MCF 10A (cell line): Measurements from ENCODE around the gene CEP112. TPM values are rescaled to one million over a fixed set of nuclear protein-coding genes. Genes with fewer than 3 reads are reported as not detected.

ENCODE experiments used
- BruUV-seq: library from RNA; stranded (reverse); fragments of 400-500 nt; replicated peaks from 2 replicates; lab custom pipeline; 2021; lab: Mats Ljungman, UMichigan
- CTCF ChIA-PET: fragments of 300-600 bp; sonication (Branson Sonifier 250); formaldehyde crosslinking; extraction: SDS; loops from one replicate; lab custom pipeline; 2021; ENCODE audit warnings: antibody characterized with exemption, inconsistent platforms; lab: Yijun Ruan, JAX
- POLR2A ChIA-PET: fragments of 300-600, 350-650 bp; sonication (Branson Sonifier 250); formaldehyde crosslinking; extraction: SDS; loops from one replicate; lab custom pipeline; 2020; ENCODE audit warnings: antibody characterized with exemption, inconsistent platforms; lab: Yijun Ruan, JAX
- DNase-seq: peaks from one replicate; pipeline ENCODE4 v3.0.0-alpha.2; 2018; ENCODE audit not compliant: unreplicated experiment
- H3K27ac Mint-ChIP-seq: one replicate; pipeline ENCODE4 v1.8.0; 2022; ENCODE audit warnings: mild to moderate bottlenecking, low read depth, mixed read lengths; ENCODE audit not compliant: unreplicated experiment
- H3K27me3 Mint-ChIP-seq: one replicate; pipeline ENCODE4 v1.8.0; 2022; ENCODE audit warnings: mixed read lengths; ENCODE audit not compliant: insufficient read depth, unreplicated experiment
- H3K36me3 Mint-ChIP-seq: one replicate; pipeline ENCODE4 v1.8.0; 2022; ENCODE audit warnings: mild to moderate bottlenecking, moderate library complexity, mixed read lengths; ENCODE audit not compliant: insufficient read depth, unreplicated experiment
- H3K4me1 Mint-ChIP-seq: one replicate; pipeline ENCODE4 v1.8.0; 2022; ENCODE audit warnings: mixed read lengths; ENCODE audit not compliant: insufficient read depth, unreplicated experiment
- H3K4me3 Mint-ChIP-seq: one replicate; pipeline ENCODE4 v1.8.0; 2022; ENCODE audit warnings: mild to moderate bottlenecking, moderate library complexity, mixed read lengths; ENCODE audit not compliant: unreplicated experiment
- H3K9me3 Mint-ChIP-seq: one replicate; pipeline ENCODE4 v1.8.0; 2022; ENCODE audit warnings: mixed read lengths; ENCODE audit not compliant: unreplicated experiment
- intact Hi-C: fragments of 100-400 bp; cut with micrococcal nuclease; formaldehyde crosslinking; loops from 2 replicates; pipeline ENCODE4 v1.14.1; 2022
- total RNA-seq: library from RNA; stranded (reverse); gene quantifications from 2 replicates; pipeline ENCODE4 v1.2.3, GENCODE V29; 2022
- TF ChIP-seq, protein P1 (sequence below): fragments of 200-600 bp; IDR thresholded peaks from one replicate; pipeline ENCODE4 v1.8.0; 2022; ENCODE audit warnings: antibody characterized with exemption, mild to moderate bottlenecking; ENCODE audit not compliant: unreplicated experiment

Gene CEP112
- total RNA-seq, 1 experiment from 2014 or later = 8.1 TPM

DNA sequence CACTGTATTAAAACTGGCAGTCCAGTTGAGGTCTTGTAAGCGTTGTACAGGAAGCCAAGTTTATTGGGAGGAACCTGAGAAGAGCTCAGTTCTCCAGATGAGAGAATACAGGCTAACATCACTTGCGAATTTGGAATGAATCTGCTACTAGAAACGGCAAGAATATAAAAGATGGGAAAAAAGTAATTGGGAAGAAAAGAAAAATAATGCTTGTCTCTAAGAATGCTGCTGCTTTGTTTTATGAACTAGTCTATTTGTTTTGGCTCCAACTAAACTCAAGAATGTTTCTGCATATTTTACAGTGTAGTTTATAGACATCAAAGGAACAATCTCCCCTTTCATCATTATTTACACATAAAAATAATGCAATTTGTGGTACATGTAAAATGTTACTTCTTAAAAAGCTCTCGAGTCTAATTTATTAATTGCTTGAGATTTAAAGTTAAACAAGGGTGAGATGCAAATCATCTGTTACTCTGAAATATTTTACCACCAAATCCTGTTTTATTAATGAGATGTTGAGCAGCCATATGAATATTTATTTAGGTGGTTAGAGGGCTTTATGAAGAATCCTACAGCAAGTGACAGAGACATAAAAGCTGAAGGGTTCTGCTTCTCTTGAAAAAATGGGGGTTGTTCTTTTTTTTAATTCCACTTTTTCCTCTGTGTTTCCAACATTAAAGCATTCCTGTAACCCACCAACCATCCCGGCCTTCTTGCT lies 468.3 kb downstream of the CEP112 start:
- H3K27ac Mint-ChIP-seq = no peak overlapping the region
- intact Hi-C loops = no loop called here
- no peaks in the 10 kb centered on the region for H3K27me3 Mint-ChIP-seq
- no peaks in the 10 kb centered on the region for H3K9me3 Mint-ChIP-seq
- DNase-seq = no peak
- TF ChIP-seq, protein P1, sequence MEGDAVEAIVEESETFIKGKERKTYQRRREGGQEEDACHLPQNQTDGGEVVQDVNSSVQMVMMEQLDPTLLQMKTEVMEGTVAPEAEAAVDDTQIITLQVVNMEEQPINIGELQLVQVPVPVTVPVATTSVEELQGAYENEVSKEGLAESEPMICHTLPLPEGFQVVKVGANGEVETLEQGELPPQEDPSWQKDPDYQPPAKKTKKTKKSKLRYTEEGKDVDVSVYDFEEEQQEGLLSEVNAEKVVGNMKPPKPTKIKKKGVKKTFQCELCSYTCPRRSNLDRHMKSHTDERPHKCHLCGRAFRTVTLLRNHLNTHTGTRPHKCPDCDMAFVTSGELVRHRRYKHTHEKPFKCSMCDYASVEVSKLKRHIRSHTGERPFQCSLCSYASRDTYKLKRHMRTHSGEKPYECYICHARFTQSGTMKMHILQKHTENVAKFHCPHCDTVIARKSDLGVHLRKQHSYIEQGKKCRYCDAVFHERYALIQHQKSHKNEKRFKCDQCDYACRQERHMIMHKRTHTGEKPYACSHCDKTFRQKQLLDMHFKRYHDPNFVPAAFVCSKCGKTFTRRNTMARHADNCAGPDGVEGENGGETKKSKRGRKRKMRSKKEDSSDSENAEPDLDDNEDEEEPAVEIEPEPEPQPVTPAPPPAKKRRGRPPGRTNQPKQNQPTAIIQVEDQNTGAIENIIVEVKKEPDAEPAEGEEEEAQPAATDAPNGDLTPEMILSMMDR = no peak
- BruUV-seq = no TSS peak
- CTCF ChIA-PET = interaction anchor here (0.6 kb wide), 1 partner anchor 1431 kb away, joined by 4 read pairs; no protein-coding TSS in a partner anchor
- no peaks in the 10 kb centered on the region for H3K36me3 Mint-ChIP-seq
- POLR2A ChIA-PET = interaction anchor here (0.7 kb wide), 1 partner anchor 20 kb away, joined by 3 read pairs; no protein-coding TSS in a partner anchor
- H3K4me3 Mint-ChIP-seq = no peak overlapping the region
- no peaks in the 10 kb centered on the region for H3K4me1 Mint-ChIP-seq

- H3K4me1 Mint-ChIP-seq = no peaks in the 10 kb centered on the region
- POLR2A ChIA-PET = no interaction called here
- H3K27me3 Mint-ChIP-seq = no peaks in the 10 kb centered on the region
- no peak overlapping the region for H3K4me3 Mint-ChIP-seq
- DNase-seq = no peak
- H3K27ac Mint-ChIP-seq = no peak overlapping the region
- H3K36me3 Mint-ChIP-seq = no peaks in the 10 kb centered on the region
- intact Hi-C loops = no loop called here
- TF ChIP-seq, protein P1 = no peak
- no peaks in the 10 kb centered on the region for H3K9me3 Mint-ChIP-seq
- no TSS peak for BruUV-seq
- CTCF ChIA-PET = no interaction called here
Measured at GRCh38 chr17:65718601-65719000, 473.3 kb downstream of the CEP112 start.

DNA sequence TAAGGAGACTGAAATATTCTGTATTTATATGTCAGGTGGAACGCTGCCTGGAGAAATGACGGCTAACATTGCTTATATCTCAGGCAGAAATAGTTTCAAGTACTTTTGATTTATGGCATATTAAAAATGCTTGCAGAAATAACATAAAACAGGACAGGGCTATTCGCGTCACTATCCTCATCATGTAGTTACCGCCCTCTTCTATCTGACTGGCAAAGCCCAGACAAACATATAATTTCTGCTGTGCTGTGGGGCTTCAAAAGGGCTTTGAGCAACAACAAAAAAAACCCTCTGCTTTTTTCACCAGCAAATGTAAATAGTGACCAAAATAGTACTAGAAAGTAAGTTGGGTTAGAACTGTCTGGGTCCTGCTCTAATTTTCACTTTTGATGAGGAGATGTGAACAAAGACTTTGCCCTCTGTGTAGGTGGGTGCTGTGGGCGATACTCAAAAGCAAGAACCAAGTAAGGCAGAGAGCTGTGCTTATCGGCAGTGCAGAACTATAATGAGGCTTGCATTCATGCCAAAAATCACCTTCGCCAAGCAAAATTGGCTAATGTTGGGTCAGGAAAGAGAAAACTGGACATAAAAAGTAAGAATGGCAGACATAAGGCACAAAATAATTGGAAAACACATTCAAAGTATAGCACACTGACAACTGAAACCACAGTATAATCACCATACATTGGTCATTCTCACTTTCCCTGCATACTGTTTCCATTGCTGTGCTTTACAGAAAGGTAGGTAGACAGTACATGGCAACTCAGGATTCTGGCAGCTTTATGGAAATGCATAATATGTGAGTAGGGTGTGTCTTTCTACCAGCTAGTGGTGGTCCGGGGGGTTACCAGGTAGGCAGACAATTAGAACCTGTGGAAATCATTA lies 479.3 kb downstream of the CEP112 start:
- no peak overlapping the region for H3K27ac Mint-ChIP-seq
- TF ChIP-seq, protein P1 = no peak
- POLR2A ChIA-PET = interaction anchor here (0.7 kb wide), 1 partner anchor 545 kb away, joined by 3 read pairs; no protein-coding TSS in a partner anchor

DNA sequence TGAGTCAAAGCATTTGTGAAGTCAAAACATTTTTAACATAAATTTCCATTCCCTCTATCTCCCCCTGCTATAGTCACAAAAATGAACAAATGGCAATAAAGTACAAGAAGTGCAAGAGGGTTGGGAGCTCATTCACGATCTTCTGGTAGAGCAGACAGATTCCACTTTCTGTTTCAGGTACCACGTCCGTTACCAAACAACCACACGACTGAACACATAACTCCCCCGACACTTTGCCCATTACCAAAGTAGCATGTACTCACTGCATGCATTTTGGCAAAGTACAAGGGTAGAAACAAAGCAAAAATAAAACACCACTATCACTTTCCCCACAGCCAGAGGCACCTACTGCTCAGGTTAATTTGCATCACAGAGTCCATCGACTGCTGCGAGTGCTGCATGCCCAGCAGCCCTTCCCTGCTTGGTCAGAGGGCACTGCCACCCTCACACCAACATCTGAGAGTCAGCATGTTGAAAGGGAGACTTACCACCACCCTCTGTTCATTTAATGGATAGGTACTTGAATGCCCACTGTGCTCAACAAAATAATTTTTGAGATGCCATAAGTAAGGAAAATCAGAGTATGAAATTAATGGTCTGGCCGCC lies 480.2 kb downstream of the CEP112 start:
- no peak overlapping the region for H3K4me3 Mint-ChIP-seq
- TF ChIP-seq, protein P1 = no peak

More for the DNA sequence above, 479.3 kb downstream of the CEP112 start:
- Mint-ChIP-seq H3K4me3 (no peak overlapping the region), H3K27me3 (no peaks in the 10 kb centered on the region), H3K4me1 (no peaks in the 10 kb centered on the region), H3K9me3 (no peaks in the 10 kb centered on the region), H3K36me3 (no peaks in the 10 kb centered on the region)
- intact Hi-C loops = no loop called here
- DNase-seq = no peak
- CTCF ChIA-PET = no interaction called here
- no TSS peak for BruUV-seq

More for the DNA sequence above, 480.2 kb downstream of the CEP112 start:
- BruUV-seq = no TSS peak
- ChIA-PET POLR2A (interaction anchor here (0.8 kb wide), 1 partner anchor 10 kb away, joined by 3 read pairs; no protein-coding TSS in a partner anchor), CTCF (interaction anchor here (0.6 kb wide), 1 partner anchor 9 kb away, joined by 3 read pairs; no protein-coding TSS in a partner anchor)
- intact Hi-C loops = no loop called here
- Mint-ChIP-seq H3K36me3 (no peaks in the 10 kb centered on the region), H3K9me3 (no peaks in the 10 kb centered on the region), H3K27me3 (no peaks in the 10 kb centered on the region), H3K4me1 (no peaks in the 10 kb centered on the region), H3K27ac (no peak overlapping the region)
- no peak for DNase-seq
